HepG2 (cell line): ENCODE data around the gene KRTAP10-5. TPM values are rescaled to one million over a fixed set of nuclear protein-coding genes. Genes with fewer than 3 reads are reported as not detected.

Experiments used
- ATAC-seq: fragments of 200-7000 bp; cut with Tn5 transposase; 3 replicates; pipeline ENCODE4 v1.9.1; 2020; ENCODE audit warnings: mild to moderate bottlenecking, moderate library complexity
- BruUV-seq: library from RNA; stranded (reverse); fragments of 400-500 nt; replicated peaks from 2 replicates; lab custom pipeline; 2021; lab: Mats Ljungman, UMichigan
- CTCF ChIA-PET: fragments of 300-600 bp; formaldehyde crosslinking; extraction: SDS; loops from one replicate; lab custom pipeline; 2021; ENCODE audit warnings: low total read pairs, inconsistent platforms, low intra/inter-chr PET ratio; lab: Yijun Ruan, JAX
- POLR2A ChIA-PET: fragments of 350-600 bp; sonication (Branson Sonifier 250); formaldehyde crosslinking; loops from one replicate; lab custom pipeline; 2020; ENCODE audit warnings: antibody characterized with exemption, inconsistent platforms; lab: Yijun Ruan, JAX
- DNase-seq: peaks from one replicate; pipeline ENCODE4 v3.0.0-alpha.2; 2015; ENCODE audit warnings: low spot score
- FAIRE-seq: peaks from 3 replicates; lab custom pipeline; 2011; peaks lifted over from hg19 to GRCh38; lab: Jason Lieb, UNC
- H2AFZ ChIP-seq: one replicate; pipeline ENCODE4 v1.6.1; 2011; ENCODE audit warnings: low read length, inconsistent platforms
- H3K27ac ChIP-seq: fragments of 300-600 bp; 3 replicates; pipeline ENCODE4 v1.8.0; 2011; ENCODE audit warnings: mixed run types, mild to moderate bottlenecking, mixed read lengths, low read length, inconsistent platforms; ENCODE audit not compliant: insufficient read depth; ENCODE audit errors: extremely low read length
- H3K27me3 ChIP-seq, 2 experiments: fragments of 200-600 bp in 1 of 2; 2 replicates in 1 of 2; 3 replicates in 1 of 2; pipeline versions ENCODE4 v1.6.0 to v1.8.0; 2011; ENCODE audit warnings: low read length in 2 of 2, mild to moderate bottlenecking in 2 of 2, moderate library complexity in 2 of 2, inconsistent platforms in 1 of 2; ENCODE audit not compliant: insufficient read depth in 2 of 2, control insufficient read depth in 1 of 2
- H3K36me3 ChIP-seq, 2 experiments: fragments of 200-600 bp in 1 of 2; replicated peaks in 1 of 2; 2 replicates in 1 of 2; 3 replicates in 1 of 2; pipeline versions ENCODE4 v1.5.1 to v1.8.0; 2011; ENCODE audit warnings: low read length in 2 of 2, inconsistent platforms in 1 of 2; ENCODE audit not compliant: insufficient read depth in 2 of 2, control insufficient read depth in 1 of 2
- H3K4me1 ChIP-seq: 2 replicates; pipeline ENCODE4 v1.5.1; 2012; ENCODE audit warnings: low read length, inconsistent platforms; ENCODE audit not compliant: insufficient read depth
- H3K4me2 ChIP-seq: 2 replicates; pipeline ENCODE4 v1.6.0; 2011; ENCODE audit warnings: low read depth, low read length, inconsistent platforms
- H3K4me3 ChIP-seq, 3 experiments: fragments of 200-600 bp in 1 of 3; sonication (generic), shearing (Covaris generic) in 1 of 3; replicated peaks in 1 of 3; 2 replicates each; pipeline ENCODE4 v1.5.1; 2011 to 2016; ENCODE audit warnings: low read length in 3 of 3, inconsistent platforms in 2 of 3, low read depth in 2 of 3, mild to moderate bottlenecking in 2 of 3, control low read depth in 1 of 3, mixed read lengths in 1 of 3; ENCODE audit not compliant: insufficient read depth in 1 of 3
- H3K79me2 ChIP-seq: one replicate; pipeline ENCODE4 v1.6.1; 2011; ENCODE audit warnings: low read length, inconsistent platforms; ENCODE audit not compliant: insufficient read depth
- H3K9ac ChIP-seq: 2 replicates; pipeline ENCODE4 v1.6.0; 2011; ENCODE audit warnings: mild to moderate bottlenecking, low read depth, low read length, inconsistent platforms; ENCODE audit not compliant: insufficient read depth
- H3K9me3 ChIP-seq: 2 replicates; pipeline ENCODE4 v1.5.1; 2012; ENCODE audit warnings: mild to moderate bottlenecking, low read length
- H4K20me1 ChIP-seq: 2 replicates; pipeline ENCODE4 v1.6.0; 2011; ENCODE audit warnings: inconsistent platforms, mild to moderate bottlenecking, low read length, moderate library complexity; ENCODE audit not compliant: insufficient read depth
- ATF7 ChIP-seq, 2 experiments: fragments of 450-650 bp in 1 of 2; sonication (generic) in 1 of 2; formaldehyde crosslinking in 1 of 2; IDR thresholded peaks; 2 replicates each; pipeline versions ENCODE4 v1.4.0 to v1.6.1; 2016 to 2020; ENCODE audit warnings: antibody characterized with exemption in 1 of 2, mild to moderate bottlenecking in 1 of 2, missing genetic modification reagents in 1 of 2
- CREB1 ChIP-seq, 2 experiments: fragments of 450-650 bp in 1 of 2; IDR thresholded peaks; 2 replicates each; pipeline ENCODE4 v1.6.1; 2016 to 2017; ENCODE audit warnings: control low read depth in 1 of 2, mild to moderate bottlenecking in 1 of 2, missing compliant biosample characterization in 1 of 2, missing genetic modification characterization in 1 of 2
- ERF ChIP-seq: IDR thresholded peaks from 2 replicates; pipeline ENCODE4 v1.6.1; 2018; ENCODE audit warnings: missing biosample characterization, missing genetic modification reagents
- GATAD2A ChIP-seq: IDR thresholded peaks from 2 replicates; pipeline ENCODE4 v1.6.1; 2016
- MBD4 ChIP-seq: IDR thresholded peaks from 2 replicates; pipeline ENCODE4 v1.6.1; 2012; ENCODE audit warnings: low read length, inconsistent platforms, borderline replicate concordance
- TAF1 ChIP-seq: sonication (generic); formaldehyde crosslinking; IDR thresholded peaks from 2 replicates; pipeline ENCODE4 v1.4.0; 2020; ENCODE audit warnings: missing genetic modification reagents
- ZSCAN22 ChIP-seq: sonication (generic); formaldehyde crosslinking; IDR thresholded peaks from 2 replicates; pipeline ENCODE4 v1.4.0; 2020; ENCODE audit warnings: mild to moderate bottlenecking, missing genetic modification reagents
- WGBS: methylation state at CpG from one replicate; pipeline ENCODE4 v1.1.6; 2017; ENCODE audit warnings: low lambda C conversion rate; 5-methylcytosine and 5-hydroxymethylcytosine counted together
- in situ Hi-C: cut with HindIII; loops from 2 replicates; pipeline ENCODE4 v1.10.0; 2017; ENCODE audit warnings: low pct_unique_long_range_greater_than_20kb; ENCODE audit not compliant: extremely low pct_ligation_motif_present
- intact Hi-C: fragments of 100-400 bp; cut with micrococcal nuclease; formaldehyde crosslinking; loops from one replicate; pipeline ENCODE4 v1.10.0; 2022; ENCODE audit not compliant: unreplicated experiment
- polyA plus RNA-seq, 8 experiments: library from polyadenylated mRNA; depleted of rRNA in 3 of 8; stranded (reverse) in 7 of 8; unstranded in 1 of 8; fragments of >200 nt; fragmentation: Illumina TruSeq in 4 of 8; extraction: Trizol in 4 of 8; gene quantifications; 2 replicates each; pipeline versions ENCODE4 v1.2.1 to v1.2.3, GENCODE V29; 2011 to 2016; ENCODE audit warnings: low read depth in 4 of 8, missing spikeins in 1 of 8, mixed read lengths in 1 of 8; ENCODE audit not compliant: insufficient read depth in 1 of 8
- total RNA-seq, 5 experiments: library from RNA; depleted of rRNA; stranded (reverse); fragments of >200 nt; fragmentation: Illumina TruSeq; extraction: Trizol; gene quantifications; 2 replicates each; pipeline ENCODE4 v1.2.3, GENCODE V29; 2016; ENCODE audit warnings: low read depth in 1 of 5
- TF ChIP-seq, protein P1 (sequence below): sonication (generic); formaldehyde crosslinking; IDR thresholded peaks from 2 replicates; pipeline ENCODE4 v1.4.0; 2020; ENCODE audit warnings: missing genetic modification reagents, low read depth, mild to moderate bottlenecking, borderline replicate concordance

The KRTAP10-5 gene
- total and polyA plus RNA-seq, 2 of the 13 experiments (the other 11 are each of a cell fraction or from before 2014, with no cell fraction given) = not detected

DNA sequence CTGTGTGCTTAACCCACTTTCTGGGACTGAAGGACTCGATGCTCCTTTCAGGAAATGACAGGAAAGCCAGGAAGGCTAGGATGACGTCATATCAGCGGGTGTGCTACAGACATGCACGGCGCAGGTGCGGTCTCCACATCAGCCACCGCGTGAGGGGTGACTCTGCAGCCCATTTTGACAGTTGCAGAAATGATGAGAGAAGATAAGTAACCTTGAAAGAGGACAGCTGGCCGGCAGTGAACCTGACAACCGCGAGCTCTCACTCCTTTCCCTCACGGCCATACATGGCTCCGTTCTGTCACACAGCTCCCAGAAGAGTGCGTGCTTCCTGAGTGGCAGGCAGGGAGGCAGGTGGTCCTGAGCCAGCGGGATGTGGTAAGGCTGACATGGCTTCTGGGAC lies 1.7 kb upstream of the KRTAP10-5 start:
- Histone ChIP-seq H3K4me3 (no peak overlapping the region), H3K4me2 (no peak overlapping the region), H3K79me2 (no peaks in the 10 kb centered on the region), H3K4me1 (no peaks in the 10 kb centered on the region), H3K27ac (no peak overlapping the region), H2AFZ (no peak overlapping the region), H4K20me1 (no peaks in the 10 kb centered on the region), H3K9ac (no peak overlapping the region), H3K36me3 (no peaks in the 10 kb centered on the region), H3K27me3 (peaks cover 0 to 9% of the 10 kb centered on the region in 2 experiments; a peak in 1 of 5 replicates), H3K9me3 (peaks cover 8% of the 10 kb centered on the region; the same call in 1 of the 2 replicates)
- ChIA-PET CTCF (no interaction called here), POLR2A (no interaction called here)
- no peak for FAIRE-seq
- no peak for DNase-seq
- TF ChIP-seq MBD4 = no peak
- TF ChIP-seq CREB1 (IDR thresholded peaks at IDR 0.05) = peak; percentile 90
- no peak for TF ChIP-seq CREB1 (CRISPR knock-in tag; IDR thresholded peaks at IDR 0.05)
- peak; percentile 96 for TF ChIP-seq ATF7 (IDR thresholded peaks at IDR 0.05)
- TF ChIP-seq ATF7 (CRISPR knock-in tag; IDR thresholded peaks at IDR 0.05) = no peak
- no TSS peak for BruUV-seq
- WGBS = 65% methylated on average over 14 of the region's 15 CpGs
- ATAC-seq = no peak
- intact Hi-C loops (no loop called here), in situ Hi-C loops (no loop called here)

DNA sequence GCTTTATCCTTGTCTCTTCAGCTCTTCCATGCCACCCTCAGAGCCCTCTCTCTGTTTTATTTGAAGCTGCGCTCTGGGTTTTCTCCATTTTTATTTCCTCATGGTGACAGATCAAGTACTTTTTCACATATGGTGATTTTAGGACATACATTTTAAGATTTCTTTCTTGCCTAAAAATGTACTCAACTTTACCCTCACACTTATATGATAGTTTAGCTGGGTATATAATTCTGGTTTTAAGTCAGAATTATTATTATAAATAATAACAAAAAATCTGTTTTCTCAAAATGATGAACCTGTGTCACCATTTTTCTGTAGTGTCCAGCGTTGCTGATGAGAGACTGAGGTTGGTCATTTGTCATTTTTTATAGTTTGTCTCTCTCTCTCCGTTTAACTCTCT lies 754 bp upstream of the KRTAP10-5 start:
- in situ Hi-C loops = no loop called here
- Histone ChIP-seq H3K9me3 (peaks cover 13% of the 10 kb centered on the region), H2AFZ (no peak overlapping the region), H3K36me3 (no peaks in the 10 kb centered on the region), H3K27me3 (peaks cover 0 to 9% of the 10 kb centered on the region in 2 experiments; a peak in 1 of 5 replicates), H3K4me1 (no peaks in the 10 kb centered on the region)
- FAIRE-seq (no peak), ATAC-seq (no peak)
- POLR2A ChIA-PET = no interaction called here
- CTCF ChIA-PET = no interaction called here
- intact Hi-C loops = no loop called here
- no TSS peak for BruUV-seq
- 36% methylated on average over 3 of the region's 3 CpGs for WGBS
- TF ChIP-seq, protein P1, sequence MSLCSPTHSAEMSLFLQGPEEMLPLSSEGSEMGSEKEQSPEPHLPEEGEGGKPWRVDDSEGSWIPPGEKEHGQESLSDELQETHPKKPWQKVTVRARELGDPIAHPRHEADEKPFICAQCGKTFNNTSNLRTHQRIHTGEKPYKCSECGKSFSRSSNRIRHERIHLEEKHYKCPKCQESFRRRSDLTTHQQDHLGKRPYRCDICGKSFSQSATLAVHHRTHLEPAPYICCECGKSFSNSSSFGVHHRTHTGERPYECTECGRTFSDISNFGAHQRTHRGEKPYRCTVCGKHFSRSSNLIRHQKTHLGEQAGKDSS (CRISPR knock-in tag) = no peak
- TF ChIP-seq ERF (CRISPR knock-in tag) (no peak), GATAD2A (CRISPR knock-in tag) (no peak), ZSCAN22 (CRISPR knock-in tag) (no peak), TAF1 (CRISPR knock-in tag) (no peak)
- TF ChIP-seq, all 625 proteins: peak for 0
- Histone ChIP-seq H3K27ac (no peak overlapping the region), H3K4me2 (no peak overlapping the region), H3K4me3 (no peak overlapping the region), H4K20me1 (no peaks in the 10 kb centered on the region), H3K9ac (no peak overlapping the region), H3K79me2 (no peaks in the 10 kb centered on the region)
- no peak for DNase-seq
